ENCODE results near the gene RCVRN.
"Not testable (repeated sequence)": the region's sequence is repeated elsewhere in the genome, so short reads cannot be mapped to it uniquely, and the experiment has no call there.

The RCVRN gene

GRCh38 chr17:9921216-9921615 lies 16.1 kb upstream of the RCVRN start:
- not testable (repeated sequence) for DNase-seq

- DNase-seq: no peak
Measured at GRCh38 chr17:9918804-9919352, 13.8 kb upstream of the RCVRN start.

GRCh38 chr17:9918352-9918751 lies 13.3 kb upstream of the RCVRN start:
- DNase-seq: no peak

GRCh38 chr17:9917801-9918200 lies 12.7 kb upstream of the RCVRN start:
- no peak for DNase-seq

- DNase-seq: no peak
Measured at GRCh38 chr17:9917131-9917530, 12.1 kb upstream of the RCVRN start.

GRCh38 chr17:9916108-9916507 lies 11.0 kb upstream of the RCVRN start:
- DNase-seq: no peak

GRCh38 chr17:9913476-9913875 lies 8.4 kb upstream of the RCVRN start:
- DNase-seq: no peak

- no peak for DNase-seq
Measured at GRCh38 chr17:9912121-9913099, 7.3 kb upstream of the RCVRN start.

GRCh38 chr17:9911089-9911488 lies 6.0 kb upstream of the RCVRN start:
- no peak for DNase-seq

- no peak for DNase-seq
Measured at GRCh38 chr17:9908649-9909042, 3.6 kb upstream of the RCVRN start.

GRCh38 chr17:9907883-9908648 lies 3.0 kb upstream of the RCVRN start:
- DNase-seq: no peak

- DNase-seq: no peak
Measured at GRCh38 chr17:9907131-9907530, 2.1 kb upstream of the RCVRN start.

- no peak for DNase-seq
Measured at GRCh38 chr17:9906616-9907015, 1.5 kb upstream of the RCVRN start.

- peak; percentile 22 for DNase-seq
Measured at GRCh38 chr17:9905902-9906301, 831 bp upstream of the RCVRN start.

- DNase-seq: no peak
Measured at GRCh38 chr17:9904277-9905077, 594 bp downstream of the RCVRN start.

- DNase-seq: no peak
Measured at GRCh38 chr17:9902120-9902519, 3.0 kb downstream of the RCVRN start.

- DNase-seq: peak; percentile 79
Measured at GRCh38 chr17:9900784-9901183, 4.3 kb downstream of the RCVRN start.

- DNase-seq: peak; percentile 39
Measured at GRCh38 chr17:9900044-9900594, 5.0 kb downstream of the RCVRN start.

- no peak for DNase-seq
Measured at GRCh38 chr17:9899280-9900043, 5.6 kb downstream of the RCVRN start.

GRCh38 chr17:9898812-9899211 lies 6.3 kb downstream of the RCVRN start:
- DNase-seq: no peak

- DNase-seq: no peak
Measured at GRCh38 chr17:9897372-9897968, 7.6 kb downstream of the RCVRN start.

Data from EL (cell line).